ENCODE measurements around the gene PIK3C3. TPM values are rescaled to one million over a fixed set of nuclear protein-coding genes. Genes with fewer than 3 reads are reported as not detected.

The PIK3C3 gene
- polyA plus RNA-seq (41.7 and 42.9 TPM in 2 replicates), polyA minus RNA-seq (115 and 122 TPM in 2 replicates)

- H3K27ac ChIP-seq (ENCODE audit: low read length), result peak within 1 kb of the TSS; percentile 56
- peaks cover 28% of the 10 kb centered on the region for H3K79me2 ChIP-seq (replicated peaks; ENCODE audit: insufficient read depth, low read length)
- no peaks in the 10 kb centered on the region for H4K20me1 ChIP-seq (ENCODE audit: insufficient read depth)
- peak within 1 kb of the TSS; percentile 68 for H3K9ac ChIP-seq (ENCODE audit: low read length)
- H3K4me2 ChIP-seq (ENCODE audit: low read length), result peak within 1 kb of the TSS; percentile 88
- peak within 1 kb of the TSS; percentile 84 for H3K4me3 ChIP-seq (ENCODE audit: low read length)
- no peaks in the 10 kb centered on the region for H3K27me3 ChIP-seq (ENCODE audit: insufficient read depth, low read depth, low read length)
- H3K36me3 ChIP-seq (ENCODE audit: insufficient read depth, low read length), result no peaks in the 10 kb centered on the region
- H3K9me3 ChIP-seq (ENCODE audit: low read length), result no peaks in the 10 kb centered on the region
- TF ChIP-seq TAF1 (IDR thresholded peaks at IDR 0.05; ENCODE audit: low read depth), result no peak
- TF ChIP-seq POLR2AphosphoS5 (IDR thresholded peaks at IDR 0.05), result peak; percentile 75
- peak; percentile 55 for TF ChIP-seq MXI1 (conservative IDR thresholded peaks at IDR 0.05; ENCODE audit: poor library complexity, severe bottlenecking)
- no peak for TF ChIP-seq EP300 (conservative IDR thresholded peaks at IDR 0.05; ENCODE audit: poor library complexity, severe bottlenecking)
- TF ChIP-seq RAD21 (conservative IDR thresholded peaks at IDR 0.05), result peak; percentile 43
- no peak for TF ChIP-seq EZH2 (IDR thresholded peaks at IDR 0.05; ENCODE audit: borderline replicate concordance, insufficient read depth, low read length, poor library complexity, severe bottlenecking)
- H3F3A ChIP-seq (ENCODE audit: insufficient read depth, low read length, poor library complexity, severe bottlenecking), result no peaks in the 10 kb centered on the region
- H2AFZ ChIP-seq (ENCODE audit: low read depth, low read length), result peak within 1 kb of the TSS; percentile 98
- H3K9me2 ChIP-seq (ENCODE audit: insufficient read depth, low read length), result no peaks in the 10 kb centered on the region
These were observed at the start of gene PIK3C3 for GRCh38 chr18:41954827-41955613. TSS of gene PIK3C3 (plus strand) at chr18:41955234. CDS start at chr18:41955292, 58 bp downstream.

GRCh38 chr18:41905786-41906527 is 49.1 kb upstream of the PIK3C3 start:
- no peak overlapping the region for H2AFZ ChIP-seq (ENCODE audit: low read depth, low read length)
- peak overlapping the region; percentile 39 for H3K27ac ChIP-seq (ENCODE audit: low read length)
- H3K9ac ChIP-seq (ENCODE audit: low read length), result no peak overlapping the region
- H3K4me2 ChIP-seq (ENCODE audit: low read length), result no peak overlapping the region
- no peaks in the 10 kb centered on the region for H3K79me2 ChIP-seq (replicated peaks; ENCODE audit: insufficient read depth, low read length)
- H4K20me1 ChIP-seq (ENCODE audit: insufficient read depth), result no peaks in the 10 kb centered on the region
- no peaks in the 10 kb centered on the region for H3K36me3 ChIP-seq (ENCODE audit: insufficient read depth, low read length)
- H3F3A ChIP-seq (ENCODE audit: insufficient read depth, low read length, poor library complexity, severe bottlenecking), result no peaks in the 10 kb centered on the region
- H3K4me3 ChIP-seq (ENCODE audit: low read length), result no peak overlapping the region
- H3K9me2 ChIP-seq (ENCODE audit: insufficient read depth, low read length), result no peaks in the 10 kb centered on the region
- no peaks in the 10 kb centered on the region for H3K27me3 ChIP-seq (ENCODE audit: insufficient read depth, low read depth, low read length)
- H3K9me3 ChIP-seq (ENCODE audit: low read length), result no peaks in the 10 kb centered on the region
- TF ChIP-seq REST (IDR thresholded peaks at IDR 0.05; ENCODE audit: borderline replicate concordance), result no peak
- no peak for TF ChIP-seq TAF1 (IDR thresholded peaks at IDR 0.05; ENCODE audit: low read depth)
- no peak for TF ChIP-seq POLR2AphosphoS5 (IDR thresholded peaks at IDR 0.05)
- no peak for TF ChIP-seq EZH2 (IDR thresholded peaks at IDR 0.05; ENCODE audit: borderline replicate concordance, insufficient read depth, low read length, poor library complexity, severe bottlenecking)
- no peak for TF ChIP-seq SMC3 (conservative IDR thresholded peaks at IDR 0.05; ENCODE audit: poor library complexity)
- no peak for TF ChIP-seq CTCF (IDR thresholded peaks at IDR 0.05; ENCODE audit: poor library complexity, severe bottlenecking)
- no peak for TF ChIP-seq RAD21 (conservative IDR thresholded peaks at IDR 0.05)
- no peak for TF ChIP-seq EP300 (conservative IDR thresholded peaks at IDR 0.05; ENCODE audit: poor library complexity, severe bottlenecking)
- no peak for TF ChIP-seq MXI1 (conservative IDR thresholded peaks at IDR 0.05; ENCODE audit: poor library complexity, severe bottlenecking)

Measured in neural cell (in vitro differentiated cells).